CD8-positive, alpha-beta memory T cell (primary cell): ENCODE measurements around the gene FAM32A. TPM values are rescaled to one million over a fixed set of nuclear protein-coding genes. Genes with fewer than 3 reads are reported as not detected.

Experiments used
- CTCF ChIA-PET: fragments of 350-600 bp; sonication (Branson Sonifier 250); formaldehyde crosslinking; loops from one replicate; lab custom pipeline; 2021; ENCODE audit warnings: antibody characterized with exemption; lab: Charles Lee
- POLR2A ChIA-PET: fragments of 350-600 bp; sonication (Branson Sonifier 250); formaldehyde crosslinking; loops from one replicate; lab custom pipeline; 2021; ENCODE audit warnings: antibody characterized with exemption; lab: Charles Lee
- DNase-seq, 5 donors: peaks; one replicate each; pipeline versions ENCODE4 v3.0.0 to v3.0.0-alpha.2; 2020 to 2022; ENCODE audit warnings: mixed read lengths in 1 of 5
- H3K27ac ChIP-seq: one replicate; pipeline ENCODE4 v1.7.0; 2013; ENCODE audit warnings: low read depth, mild to moderate bottlenecking, low read length, moderate library complexity
- H3K27me3 ChIP-seq: 2 replicates; pipeline ENCODE4 v1.7.0; 2013; ENCODE audit warnings: low read length, mild to moderate bottlenecking; ENCODE audit not compliant: insufficient read depth, poor library complexity, severe bottlenecking
- H3K36me3 ChIP-seq: 2 replicates; pipeline ENCODE4 v1.7.0; 2013; ENCODE audit warnings: mild to moderate bottlenecking, low read length, moderate library complexity; ENCODE audit not compliant: insufficient read depth
- H3K4me1 ChIP-seq: 2 replicates; pipeline ENCODE4 v1.7.0; 2013; ENCODE audit warnings: mild to moderate bottlenecking, low read length, moderate library complexity; ENCODE audit not compliant: insufficient read depth
- H3K4me3 ChIP-seq: 2 replicates; pipeline ENCODE4 v1.7.0; 2013; ENCODE audit warnings: mild to moderate bottlenecking, low read length
- H3K9me3 ChIP-seq: 2 replicates; pipeline ENCODE4 v1.7.0; 2013; ENCODE audit warnings: mild to moderate bottlenecking, low read length
- H3K27ac Mint-ChIP-seq, 8 donors: one replicate each; pipeline ENCODE4 v1.8.0; 2020 to 2021; ENCODE audit warnings: mixed read lengths in 8 of 8, mild to moderate bottlenecking in 6 of 8, inconsistent platforms in 3 of 8, moderate library complexity in 3 of 8
- H3K27me3 Mint-ChIP-seq, 2 donors: one replicate each; pipeline ENCODE4 v1.8.0; 2020 to 2021; ENCODE audit warnings: mixed read lengths in 2 of 2, mild to moderate bottlenecking in 1 of 2, moderate library complexity in 1 of 2
- H3K36me3 Mint-ChIP-seq, 3 donors: one replicate each; pipeline ENCODE4 v1.8.0; 2020 to 2021; ENCODE audit warnings: mixed read lengths in 3 of 3, inconsistent platforms in 1 of 3, mild to moderate bottlenecking in 1 of 3
- H3K4me1 Mint-ChIP-seq, 3 donors: one replicate each; pipeline ENCODE4 v1.8.0; 2020 to 2021; ENCODE audit warnings: mixed read lengths in 3 of 3, inconsistent platforms in 1 of 3, mild to moderate bottlenecking in 1 of 3
- H3K4me3 Mint-ChIP-seq, 7 donors: one replicate each; pipeline ENCODE4 v1.8.0; 2020 to 2021; ENCODE audit warnings: mixed read lengths in 7 of 7, mild to moderate bottlenecking in 6 of 7, moderate library complexity in 4 of 7, inconsistent platforms in 2 of 7
- H3K9me3 Mint-ChIP-seq, 5 donors: one replicate each; pipeline ENCODE4 v1.8.0; 2020 to 2022; ENCODE audit warnings: mixed read lengths in 5 of 5, mild to moderate bottlenecking in 3 of 5, moderate library complexity in 2 of 5, inconsistent platforms in 1 of 5
- polyA plus RNA-seq: library from polyadenylated mRNA; unstranded; fragments of 300-500 nt; fragmentation: Illumina TruSeq; gene quantifications from one replicate; pipeline ENCODE4 v1.2.3, GENCODE V29; 2021
- total RNA-seq, 2 experiments: library from RNA; stranded (reverse); gene quantifications; one replicate each; pipeline ENCODE4 v1.2.3, GENCODE V29; 2021

The FAM32A gene
- total and polyA plus RNA-seq, 3 experiments from 2014 or later, result 62.4 to 127 (median 68.3) TPM

DNA sequence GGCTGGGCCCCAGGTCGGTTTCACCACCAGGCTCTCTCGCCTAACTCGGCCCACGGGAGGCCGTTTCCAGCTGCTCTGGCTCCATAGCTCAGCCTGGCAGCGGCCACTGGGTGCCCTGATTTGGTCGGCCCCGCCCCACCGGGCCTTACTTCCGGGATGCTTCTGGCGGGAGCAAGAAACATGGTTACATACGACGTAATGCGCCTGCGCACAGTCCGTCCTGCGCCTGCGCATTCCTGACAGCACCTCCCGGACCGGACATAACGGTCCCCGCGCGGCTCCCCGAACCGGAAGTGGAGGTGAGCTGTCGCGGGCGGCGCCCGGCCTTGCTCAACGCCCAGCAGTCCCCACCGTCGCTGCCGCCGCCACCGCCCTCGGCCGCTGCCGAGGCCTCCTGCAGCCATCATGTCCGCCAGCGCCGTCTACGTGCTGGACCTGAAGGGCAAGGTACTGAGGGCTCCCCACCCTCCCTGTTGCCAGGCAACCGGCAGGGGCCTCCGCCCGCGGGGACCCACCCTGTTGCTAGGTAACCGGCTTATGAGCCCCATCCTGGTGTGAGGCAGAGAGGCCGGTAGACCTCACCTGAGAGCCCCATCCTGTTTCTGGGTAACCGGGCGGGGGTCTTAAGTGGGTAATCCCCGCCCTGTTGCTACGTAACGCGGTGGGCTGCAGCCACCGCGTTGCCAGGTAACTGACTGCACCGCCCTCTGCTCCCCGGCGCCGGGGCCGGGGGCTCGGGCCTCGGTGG, 12.6 kb downstream of the FAM32A start, which contains the start of gene AP1M1:
Gene AP1M1, plus strand, starts transcription at position 290 of the 748 bp plus-strand sequence. Its CDS starts 116 bp downstream, at position 406.
- H3K36me3 Mint-ChIP-seq, result peaks cover 0 to 38% (median 10%) of the 10 kb centered on the region in 3 donors
- peaks cover 31 to 51% (median 47%) of the 10 kb centered on the region in 3 donors for H3K4me1 Mint-ChIP-seq
- peak within 1 kb of the TSS; percentile 93 for H3K27ac ChIP-seq
- DNase-seq, result peak; percentile 97 to 99 (median 99)
- H3K27ac Mint-ChIP-seq, result peak within 1 kb of the TSS; percentile 89 to 98 (median 97)
- peaks cover 23% of the 10 kb centered on the region for H3K4me1 ChIP-seq
- peak within 1 kb of the TSS; percentile 81 to 94 (median 88) for H3K4me3 Mint-ChIP-seq
- POLR2A ChIA-PET, result interaction anchor here (0.6 to 1.5 kb wide), 7 partner anchors 10 to 361 kb away, joined by 3 to 27 read pairs (median 4); partner anchors contain the start of genes FAM32A and KLF2
- H3K27me3 Mint-ChIP-seq, result no peaks in the 10 kb centered on the region
- H3K36me3 ChIP-seq, result no peaks in the 10 kb centered on the region
- no peaks in the 10 kb centered on the region for H3K9me3 Mint-ChIP-seq
- peak within 1 kb of the TSS; percentile 96 for H3K4me3 ChIP-seq
- H3K9me3 ChIP-seq, result no peaks in the 10 kb centered on the region
- no peaks in the 10 kb centered on the region for H3K27me3 ChIP-seq
- CTCF ChIA-PET, result interaction anchor here (0.6 to 1.1 kb wide), 4 partner anchors 13 to 568 kb away, joined by 3 to 11 read pairs (median 4); partner anchors contain the start of gene FAM32A

DNA sequence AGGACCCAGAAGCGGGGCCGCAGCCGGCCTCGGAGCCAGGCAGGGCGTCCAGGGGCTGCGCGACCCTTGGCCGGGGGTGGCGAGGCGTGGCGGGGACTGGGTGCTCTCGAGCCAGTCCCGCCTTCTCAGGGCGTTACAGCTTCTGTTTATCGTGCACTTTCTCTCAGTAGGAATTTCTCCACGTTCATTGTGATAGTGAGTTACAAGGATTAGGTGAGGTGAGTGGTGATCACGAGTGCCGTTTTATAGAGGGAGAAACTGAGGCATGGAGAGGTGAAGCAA, 13.1 kb downstream of the FAM32A start:
- Mint-ChIP-seq H3K36me3 (peaks cover 0 to 41% (median 11%) of the 10 kb centered on the region in 3 donors), H3K9me3 (no peaks in the 10 kb centered on the region), H3K4me3 (peak overlapping the region; percentile 71 to 94 (median 83)), H3K27me3 (no peaks in the 10 kb centered on the region), H3K27ac (peak overlapping the region; percentile 38 to 95 (median 90)), H3K4me1 (peaks cover 31 to 52% (median 51%) of the 10 kb centered on the region in 3 donors)
- Histone ChIP-seq H3K9me3 (no peaks in the 10 kb centered on the region), H3K27ac (peak overlapping the region; percentile 93), H3K4me3 (peak overlapping the region; percentile 96), H3K36me3 (peaks cover 4% of the 10 kb centered on the region), H3K27me3 (no peaks in the 10 kb centered on the region), H3K4me1 (peaks cover 23% of the 10 kb centered on the region)
- ChIA-PET CTCF (no interaction called here), POLR2A (interaction anchor here (0.8 to 1.5 kb wide), 6 partner anchors 10 to 362 kb away, joined by 3 to 27 read pairs (median 4); partner anchors contain the start of genes FAM32A and KLF2)
- no peak for DNase-seq

DNA sequence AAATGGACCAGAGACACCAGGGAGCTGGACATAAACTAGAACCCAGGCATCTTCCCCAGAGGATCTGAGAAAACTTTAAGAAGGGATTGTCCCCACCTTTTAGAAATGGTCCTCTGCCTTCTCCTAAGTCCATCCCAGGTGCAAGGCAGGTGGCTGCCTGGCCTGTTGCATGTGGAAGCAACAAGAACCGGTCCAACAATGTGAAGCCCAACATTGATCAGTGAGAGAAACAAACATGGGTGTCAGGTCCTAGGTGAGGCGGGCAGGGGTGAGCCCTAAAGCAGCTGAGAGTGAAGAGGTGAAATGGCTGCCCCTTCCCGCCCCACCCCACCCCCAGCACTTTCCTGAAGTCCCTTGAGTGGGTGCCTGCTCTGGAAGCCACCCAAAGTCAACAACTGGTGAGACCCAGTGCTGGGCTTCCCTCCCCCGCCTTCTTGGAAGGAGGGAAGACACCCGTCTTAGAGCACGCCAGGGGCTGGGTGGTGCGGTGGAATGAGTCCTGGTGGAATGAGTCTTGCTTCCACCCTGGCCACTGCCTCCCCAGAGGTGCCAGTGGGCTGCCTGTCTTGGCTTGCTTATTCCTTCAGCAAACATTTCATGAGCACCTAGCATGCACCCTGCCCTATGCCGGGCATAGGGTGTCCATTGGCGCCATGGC, 14.2 kb downstream of the FAM32A start:
- no peak for DNase-seq
- Histone ChIP-seq H3K4me1 (peaks cover 23% of the 10 kb centered on the region), H3K27me3 (no peaks in the 10 kb centered on the region), H3K9me3 (no peaks in the 10 kb centered on the region), H3K4me3 (no peak overlapping the region), H3K36me3 (peaks cover 14% of the 10 kb centered on the region), H3K27ac (no peak overlapping the region)
- H3K27me3 Mint-ChIP-seq, result no peaks in the 10 kb centered on the region
- H3K9me3 Mint-ChIP-seq, result no peaks in the 10 kb centered on the region
- ChIA-PET POLR2A (interaction anchor here (1.0 kb wide), 1 partner anchor 14 kb away, joined by 5 read pairs; the partner anchor contains the start of gene FAM32A), CTCF (no interaction called here)
- peaks cover 31 to 52% (median 51%) of the 10 kb centered on the region in 3 donors for H3K4me1 Mint-ChIP-seq
- peak overlapping the region; percentile 71 to 90 (median 83) for H3K4me3 Mint-ChIP-seq
- peak overlapping the region; percentile 72 to 95 (median 91) for H3K27ac Mint-ChIP-seq
- H3K36me3 Mint-ChIP-seq, result peaks cover 0 to 47% (median 11%) of the 10 kb centered on the region in 3 donors

DNA sequence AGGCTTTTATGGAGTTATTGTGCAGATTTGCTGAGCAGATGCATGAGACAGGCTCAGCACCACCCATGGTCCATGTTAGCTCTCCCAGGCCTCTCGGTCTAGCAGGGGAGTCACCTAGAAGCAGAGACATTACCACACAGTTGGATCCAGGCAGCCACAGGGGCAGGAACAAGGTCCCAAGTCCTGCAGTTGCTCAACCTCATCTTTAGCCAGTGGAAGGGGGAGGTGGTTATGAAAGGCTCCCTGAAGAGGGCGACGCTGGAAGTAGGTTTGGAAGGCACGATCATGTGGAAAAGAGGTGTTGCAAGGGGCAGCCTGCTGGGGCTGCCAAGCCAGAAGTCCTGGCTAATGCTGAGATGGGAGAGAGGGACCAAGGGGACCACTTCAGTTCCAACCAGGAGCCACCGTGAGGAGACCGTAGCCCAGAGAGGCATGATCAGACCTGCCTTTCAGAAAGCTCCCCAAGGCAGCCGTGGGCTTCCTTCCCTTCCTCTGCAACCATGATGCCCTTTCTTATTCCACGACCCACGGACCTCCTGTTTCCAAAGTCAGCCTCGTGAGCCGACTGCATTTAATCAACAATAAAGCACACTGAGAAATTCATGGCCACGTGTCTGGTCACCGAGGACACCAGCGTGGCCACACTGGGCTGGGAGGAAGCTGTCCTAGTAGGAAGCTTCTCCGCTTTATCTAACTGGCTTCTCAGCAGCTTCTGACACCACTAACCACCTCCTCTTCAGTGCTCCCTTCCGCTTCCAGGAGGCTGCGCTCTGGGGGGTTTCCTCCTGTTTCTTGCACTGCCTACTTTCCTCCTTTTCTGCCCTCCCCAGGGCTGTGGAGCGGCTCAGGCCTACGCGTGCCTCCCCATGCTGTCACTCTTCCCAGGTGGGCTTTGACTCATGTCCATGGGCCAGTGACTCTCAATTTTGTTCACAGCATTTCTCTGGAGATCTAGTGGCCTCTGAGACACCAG, 15.1 kb downstream of the FAM32A start:
- H3K27me3 Mint-ChIP-seq, result no peaks in the 10 kb centered on the region
- H3K4me3 Mint-ChIP-seq, result peak overlapping the region in 6 of 7 donors; percentile 17 to 80 (median 64)
- H3K27ac ChIP-seq, result no peak overlapping the region
- peaks cover 17% of the 10 kb centered on the region for H3K36me3 ChIP-seq
- no peaks in the 10 kb centered on the region for H3K9me3 ChIP-seq
- ChIA-PET POLR2A (no interaction called here), CTCF (interaction anchor here (1.2 kb wide), 1 partner anchor 186 kb away, joined by 3 read pairs; no protein-coding TSS in a partner anchor)
- H3K4me1 ChIP-seq, result peaks cover 23% of the 10 kb centered on the region
- no peaks in the 10 kb centered on the region for H3K27me3 ChIP-seq
- peaks cover 31 to 52% (median 51%) of the 10 kb centered on the region in 3 donors for H3K4me1 Mint-ChIP-seq
- DNase-seq, result peak in 1 of 5 donors; percentile 49
- no peaks in the 10 kb centered on the region for H3K9me3 Mint-ChIP-seq
- peak overlapping the region in 7 of 8 donors; percentile 34 to 92 (median 82) for H3K27ac Mint-ChIP-seq
- peaks cover 0 to 52% (median 11%) of the 10 kb centered on the region in 3 donors for H3K36me3 Mint-ChIP-seq
- H3K4me3 ChIP-seq, result no peak overlapping the region

- H3K9me3 ChIP-seq, result no peaks in the 10 kb centered on the region
- CTCF ChIA-PET, result interaction anchor here (0.7 to 1.2 kb wide), 2 partner anchors 185 to 1109 kb away, joined by 3 read pairs; no protein-coding TSS in a partner anchor
- no peak overlapping the region for H3K4me3 ChIP-seq
- H3K36me3 ChIP-seq, result peaks cover 17% of the 10 kb centered on the region
- Mint-ChIP-seq H3K27me3 (no peaks in the 10 kb centered on the region), H3K27ac (peak overlapping the region in 7 of 8 donors; percentile 47 to 87 (median 82)), H3K4me1 (peaks cover 31 to 52% (median 51%) of the 10 kb centered on the region in 3 donors), H3K9me3 (no peaks in the 10 kb centered on the region), H3K4me3 (peak overlapping the region in 4 of 7 donors; percentile 17 to 78 (median 66)), H3K36me3 (peaks cover 0 to 57% (median 11%) of the 10 kb centered on the region in 3 donors)
- no peak overlapping the region for H3K27ac ChIP-seq
- POLR2A ChIA-PET, result interaction anchor here (0.6 kb wide), 1 partner anchor 181 kb away, joined by 3 read pairs; no protein-coding TSS in a partner anchor
- no peaks in the 10 kb centered on the region for H3K27me3 ChIP-seq
- peaks cover 23% of the 10 kb centered on the region for H3K4me1 ChIP-seq
- DNase-seq, result no peak
Observed at GRCh38 chr19:16201011-16201391, 15.8 kb downstream of the FAM32A start.

DNA sequence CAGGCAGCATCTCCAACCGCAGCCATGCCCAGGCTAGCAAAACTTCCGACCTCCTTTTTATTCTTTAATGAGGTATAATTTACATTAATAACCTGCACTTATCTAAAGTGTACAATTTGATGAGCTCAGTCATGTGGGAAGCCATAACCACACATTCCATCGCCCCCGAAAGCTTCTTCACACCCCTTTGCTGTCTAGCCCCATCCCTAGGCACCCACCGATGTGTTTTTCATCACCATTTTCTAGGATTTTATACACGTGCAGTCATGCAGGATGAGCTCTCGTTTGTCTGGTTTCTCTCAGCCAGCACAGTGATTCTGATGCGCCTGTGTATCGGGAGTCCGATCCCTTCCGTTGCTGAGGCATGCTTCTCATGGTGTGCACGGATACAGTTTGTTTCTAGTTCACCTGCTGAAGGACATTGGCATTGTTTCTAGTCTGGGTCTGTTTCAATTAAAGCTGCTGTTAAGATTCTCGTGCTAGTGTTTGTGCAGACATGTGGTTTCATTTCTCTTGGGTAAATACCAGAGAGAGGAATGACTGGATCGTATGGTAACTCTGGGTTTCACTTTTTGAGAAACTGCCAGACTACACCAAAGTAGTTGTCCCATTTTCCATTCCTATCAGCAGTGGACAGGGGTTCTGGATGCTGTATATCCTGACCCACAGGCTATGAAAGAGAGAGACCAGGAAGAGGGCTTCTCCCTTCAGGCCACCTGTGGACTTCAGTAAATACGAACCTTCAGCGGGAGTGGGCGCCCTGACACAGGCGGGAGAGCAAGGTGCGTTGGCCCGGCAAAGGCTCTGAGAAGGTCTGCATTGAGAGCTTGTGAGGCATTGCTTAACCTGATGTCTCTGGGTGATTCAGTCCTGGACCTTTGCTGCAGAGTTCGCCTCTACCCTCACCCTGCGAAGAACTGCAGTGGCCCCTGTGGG, 17.4 kb downstream of the FAM32A start:
- no peak overlapping the region for H3K27ac ChIP-seq
- Mint-ChIP-seq H3K4me1 (peaks cover 34 to 54% (median 54%) of the 10 kb centered on the region in 3 donors), H3K9me3 (no peaks in the 10 kb centered on the region), H3K27ac (peak overlapping the region in 4 of 8 donors; percentile 12 to 82 (median 41)), H3K4me3 (peak overlapping the region in 3 of 7 donors; percentile 23 to 35 (median 23)), H3K36me3 (peaks cover 0 to 70% (median 11%) of the 10 kb centered on the region in 3 donors), H3K27me3 (no peaks in the 10 kb centered on the region)
- no peaks in the 10 kb centered on the region for H3K27me3 ChIP-seq
- H3K9me3 ChIP-seq, result no peaks in the 10 kb centered on the region
- POLR2A ChIA-PET, result no interaction called here
- CTCF ChIA-PET, result no interaction called here
- H3K4me1 ChIP-seq, result peaks cover 13% of the 10 kb centered on the region
- DNase-seq, result peak in 1 of 5 donors; percentile 27
- H3K4me3 ChIP-seq, result no peak overlapping the region
- H3K36me3 ChIP-seq, result peaks cover 20% of the 10 kb centered on the region
